Prostate gland (tissue), 2 donors: ENCODE data around the gene BMP3. TPM values are rescaled to one million over a fixed set of nuclear protein-coding genes. Genes with fewer than 3 reads are reported as not detected.

Experiments
- DNase-seq: peaks from one replicate; pipeline ENCODE4 v3.0.0-alpha.2; 2019; ENCODE audit warnings: low spot score
- H3K27ac ChIP-seq, 2 donors: fragments of 200-600 bp; sonication (generic); 2 replicates each; pipeline ENCODE4 v1.5.1; 2017 to 2019
- H3K27me3 ChIP-seq: fragments of 200-600 bp; sonication (generic); replicated peaks from 2 replicates; pipeline ENCODE4 v1.5.1; 2019; ENCODE audit not compliant: insufficient read depth
- H3K36me3 ChIP-seq, 2 donors: fragments of 200-600 bp; sonication (generic); 1 replicate in 1 of 2; 2 replicates in 1 of 2; pipeline versions ENCODE4 v1.5.1 to v1.8.1; 2017 to 2019
- H3K4me1 ChIP-seq: fragments of 200-600 bp; sonication (generic); replicated peaks from 2 replicates; pipeline ENCODE4 v1.5.1; 2019
- H3K4me3 ChIP-seq, 2 donors: fragments of 200-600 bp; sonication (generic); 2 replicates each; pipeline ENCODE4 v1.5.1; 2017 to 2019
- H3K9me3 ChIP-seq: fragments of 200-600 bp; sonication (generic); 2 replicates; pipeline ENCODE4 v1.5.1; 2017
- CTCF ChIP-seq, 4 experiments: fragments of 200-600 bp in 2 of 4; fragments of 450-650 bp in 2 of 4; sonication (generic) in 2 of 4; IDR thresholded peaks; 1 replicate in 3 of 4; 2 replicates in 1 of 4; pipeline ENCODE4 v1.5.1; 2016 to 2019; ENCODE audit warnings: antibody characterized with exemption in 4 of 4, mild to moderate bottlenecking in 2 of 4, moderate library complexity in 2 of 4
- POLR2A ChIP-seq: fragments of 450-650 bp; IDR thresholded peaks from one replicate; pipeline ENCODE4 v1.6.1; 2016; ENCODE audit warnings: antibody characterized with exemption, mild to moderate bottlenecking
- POLR2AphosphoS5 ChIP-seq: sonication (generic); formaldehyde crosslinking; IDR thresholded peaks from one replicate; pipeline ENCODE4 v1.6.1; 2017; ENCODE audit warnings: antibody characterized with exemption
- WGBS: methylation state at CpG from one replicate; pipeline ENCODE4 v1.1.5; 2018; 5-methylcytosine and 5-hydroxymethylcytosine counted together
- intact Hi-C: fragments of 100-400 bp; cut with DNase I; formaldehyde crosslinking; loops from one replicate; pipeline ENCODE4 v1.14.2; 2022
- total RNA-seq, 2 donors: library from RNA; depleted of rRNA; stranded (reverse); fragments of >200 nt; gene quantifications; one replicate each; pipeline ENCODE4 v1.1.0, GENCODE V29; 2016

BMP3 gene
- total RNA-seq, 2 donors from 2014 or later, result 0.46 to 0.80 TPM

GRCh38 chr4:81021142-81021944, 9.2 kb upstream of the BMP3 start:
- peak; percentile 67 for DNase-seq
- WGBS, result 15% methylated on average over 5 of the region's 5 CpGs
- H3K27me3 ChIP-seq, result no peaks in the 10 kb centered on the region

GRCh38 chr4:81021981-81022380, 8.5 kb upstream of the BMP3 start:
- intact Hi-C loops, result no loop called here
- H3K4me1 ChIP-seq, result peaks cover 6% of the 10 kb centered on the region
- DNase-seq, result no peak
- no peaks in the 10 kb centered on the region for H3K9me3 ChIP-seq
- H3K27me3 ChIP-seq, result no peaks in the 10 kb centered on the region
- TF ChIP-seq POLR2AphosphoS5, result no peak
- TF ChIP-seq POLR2A, result no peak
- TF ChIP-seq CTCF (IDR thresholded peaks at IDR 0.05), result no peak
- H3K4me3 ChIP-seq, result no peak overlapping the region
- no peak overlapping the region for H3K27ac ChIP-seq
- WGBS, result 43% methylated on average over 1 of the region's 1 CpG
- no peaks in the 10 kb centered on the region for H3K36me3 ChIP-seq

More at GRCh38 chr4:81021142-81021944, 9.2 kb upstream of the BMP3 start:
- no peaks in the 10 kb centered on the region for H3K36me3 ChIP-seq
- no peak overlapping the region for H3K27ac ChIP-seq
- TF ChIP-seq POLR2A (no peak), CTCF (IDR thresholded peaks at IDR 0.05) (no peak), POLR2AphosphoS5 (peak; percentile 87)
- intact Hi-C loops, result no loop called here
- no peak overlapping the region for H3K4me3 ChIP-seq
- no peaks in the 10 kb centered on the region for H3K9me3 ChIP-seq
- peaks cover 6% of the 10 kb centered on the region for H3K4me1 ChIP-seq

- Histone ChIP-seq H3K27ac (no peak overlapping the region), H3K27me3 (peaks cover 2% of the 10 kb centered on the region), H3K4me1 (peaks cover 6% of the 10 kb centered on the region), H3K9me3 (no peaks in the 10 kb centered on the region), H3K36me3 (no peaks in the 10 kb centered on the region), H3K4me3 (no peak overlapping the region)
- intact Hi-C loops, result no loop called here
- DNase-seq, result no peak
- TF ChIP-seq POLR2AphosphoS5, result no peak
- no peak for TF ChIP-seq POLR2A
- no peak for TF ChIP-seq CTCF (IDR thresholded peaks at IDR 0.05)
Observed at GRCh38 chr4:81023484-81023883, 7.0 kb upstream of the BMP3 start.

DNA sequence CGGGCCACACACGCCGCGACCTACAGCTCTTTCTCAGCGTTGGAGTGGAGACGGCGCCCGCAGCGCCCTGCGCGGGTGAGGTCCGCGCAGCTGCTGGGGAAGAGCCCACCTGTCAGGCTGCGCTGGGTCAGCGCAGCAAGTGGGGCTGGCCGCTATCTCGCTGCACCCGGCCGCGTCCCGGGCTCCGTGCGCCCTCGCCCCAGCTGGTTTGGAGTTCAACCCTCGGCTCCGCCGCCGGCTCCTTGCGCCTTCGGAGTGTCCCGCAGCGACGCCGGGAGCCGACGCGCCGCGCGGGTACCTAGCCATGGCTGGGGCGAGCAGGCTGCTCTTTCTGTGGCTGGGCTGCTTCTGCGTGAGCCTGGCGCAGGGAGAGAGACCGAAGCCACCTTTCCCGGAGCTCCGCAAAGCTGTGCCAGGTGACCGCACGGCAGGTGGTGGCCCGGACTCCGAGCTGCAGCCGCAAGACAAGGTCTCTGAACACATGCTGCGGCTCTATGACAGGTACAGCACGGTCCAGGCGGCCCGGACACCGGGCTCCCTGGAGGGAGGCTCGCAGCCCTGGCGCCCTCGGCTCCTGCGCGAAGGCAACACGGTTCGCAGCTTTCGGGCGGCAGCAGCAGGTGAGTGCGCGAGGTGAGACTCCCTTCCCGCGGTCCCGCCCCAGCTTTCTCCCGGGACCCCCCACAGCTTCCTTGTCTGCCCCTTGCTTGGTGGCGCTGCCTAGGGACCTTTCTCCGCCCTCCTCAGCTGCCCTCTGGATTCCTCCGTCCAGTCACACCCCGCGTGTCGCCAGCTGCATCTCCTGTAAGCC, 678 bp downstream of the BMP3 start:
- no peak for TF ChIP-seq POLR2AphosphoS5
- no peak for TF ChIP-seq POLR2A
- no peak for TF ChIP-seq CTCF (IDR thresholded peaks at IDR 0.05)
- Histone ChIP-seq H3K36me3 (no peaks in the 10 kb centered on the region), H3K27me3 (peaks cover 2% of the 10 kb centered on the region), H3K4me3 (peak overlapping the region; percentile 15 to 35), H3K4me1 (no peaks in the 10 kb centered on the region), H3K9me3 (no peaks in the 10 kb centered on the region), H3K27ac (no peak overlapping the region)
- intact Hi-C loops, result no loop called here
- 1% methylated on average over 72 of the region's 77 CpGs for WGBS
- no peak for DNase-seq
